PC-9 (cell line): ENCODE measurements around the gene ACSL1.

ENCODE experiments used
- EZH2 ChIP-seq: fragments of 200-600 bp; sonication (generic); IDR thresholded peaks from 2 replicates; pipeline ENCODE4 v1.8.0; 2017; ENCODE audit warnings: antibody characterized with exemption, low read depth
- TF ChIP-seq, protein P1 (sequence below): fragments of 200-600 bp; sonication (generic); conservative IDR thresholded peaks from 2 replicates; pipeline ENCODE4 v1.6.1; 2017; ENCODE audit warnings: mixed run types, antibody characterized with exemption, mild to moderate bottlenecking, moderate library complexity

DNA sequence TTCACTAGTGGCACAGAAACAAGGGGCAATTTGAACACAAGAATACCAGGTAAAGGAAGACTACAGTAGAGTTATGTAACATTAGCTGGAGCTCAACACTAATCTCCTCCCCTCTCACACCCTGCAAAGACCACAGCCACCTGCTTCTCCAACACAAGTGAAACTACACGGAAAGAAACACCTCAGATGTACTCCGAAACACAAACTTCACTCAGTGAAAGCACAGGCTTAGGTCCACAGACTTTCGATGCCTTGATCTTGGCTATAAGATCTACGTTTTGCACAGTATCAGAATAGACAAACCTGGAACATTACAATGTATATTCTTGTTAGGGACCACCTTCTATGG is 7.6 kb downstream of the ACSL1 start:
- TF ChIP-seq, protein P1, sequence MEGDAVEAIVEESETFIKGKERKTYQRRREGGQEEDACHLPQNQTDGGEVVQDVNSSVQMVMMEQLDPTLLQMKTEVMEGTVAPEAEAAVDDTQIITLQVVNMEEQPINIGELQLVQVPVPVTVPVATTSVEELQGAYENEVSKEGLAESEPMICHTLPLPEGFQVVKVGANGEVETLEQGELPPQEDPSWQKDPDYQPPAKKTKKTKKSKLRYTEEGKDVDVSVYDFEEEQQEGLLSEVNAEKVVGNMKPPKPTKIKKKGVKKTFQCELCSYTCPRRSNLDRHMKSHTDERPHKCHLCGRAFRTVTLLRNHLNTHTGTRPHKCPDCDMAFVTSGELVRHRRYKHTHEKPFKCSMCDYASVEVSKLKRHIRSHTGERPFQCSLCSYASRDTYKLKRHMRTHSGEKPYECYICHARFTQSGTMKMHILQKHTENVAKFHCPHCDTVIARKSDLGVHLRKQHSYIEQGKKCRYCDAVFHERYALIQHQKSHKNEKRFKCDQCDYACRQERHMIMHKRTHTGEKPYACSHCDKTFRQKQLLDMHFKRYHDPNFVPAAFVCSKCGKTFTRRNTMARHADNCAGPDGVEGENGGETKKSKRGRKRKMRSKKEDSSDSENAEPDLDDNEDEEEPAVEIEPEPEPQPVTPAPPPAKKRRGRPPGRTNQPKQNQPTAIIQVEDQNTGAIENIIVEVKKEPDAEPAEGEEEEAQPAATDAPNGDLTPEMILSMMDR: no peak
- no peak for TF ChIP-seq EZH2
